Fibroblast of villous mesenchyme (primary cell): ENCODE data around the gene ATAT1. TPM values are rescaled to one million over a fixed set of nuclear protein-coding genes. Genes with fewer than 3 reads are reported as not detected.

Source experiments
- DNase-seq: peaks from one replicate; pipeline ENCODE4 v3.0.0-alpha.2; 2010; ENCODE audit warnings: low read depth
- H3K4me3 ChIP-seq: 2 replicates; pipeline ENCODE4 v1.5.1; 2011; ENCODE audit warnings: low read depth, mild to moderate bottlenecking, low read length
- total RNA-seq: library from RNA; depleted of rRNA; stranded (reverse); fragments of >200 nt; gene quantifications from 2 replicates; pipeline ENCODE4 v1.2.3, GENCODE V29; 2012
- TF ChIP-seq, protein P1 (sequence below): IDR thresholded peaks from 2 replicates; pipeline ENCODE4 v1.5.1; 2012; ENCODE audit warnings: low read depth, mild to moderate bottlenecking, low read length; ENCODE audit not compliant: insufficient read depth

ATAT1 gene
- total RNA-seq, 1 donor = 5.2 TPM

DNA sequence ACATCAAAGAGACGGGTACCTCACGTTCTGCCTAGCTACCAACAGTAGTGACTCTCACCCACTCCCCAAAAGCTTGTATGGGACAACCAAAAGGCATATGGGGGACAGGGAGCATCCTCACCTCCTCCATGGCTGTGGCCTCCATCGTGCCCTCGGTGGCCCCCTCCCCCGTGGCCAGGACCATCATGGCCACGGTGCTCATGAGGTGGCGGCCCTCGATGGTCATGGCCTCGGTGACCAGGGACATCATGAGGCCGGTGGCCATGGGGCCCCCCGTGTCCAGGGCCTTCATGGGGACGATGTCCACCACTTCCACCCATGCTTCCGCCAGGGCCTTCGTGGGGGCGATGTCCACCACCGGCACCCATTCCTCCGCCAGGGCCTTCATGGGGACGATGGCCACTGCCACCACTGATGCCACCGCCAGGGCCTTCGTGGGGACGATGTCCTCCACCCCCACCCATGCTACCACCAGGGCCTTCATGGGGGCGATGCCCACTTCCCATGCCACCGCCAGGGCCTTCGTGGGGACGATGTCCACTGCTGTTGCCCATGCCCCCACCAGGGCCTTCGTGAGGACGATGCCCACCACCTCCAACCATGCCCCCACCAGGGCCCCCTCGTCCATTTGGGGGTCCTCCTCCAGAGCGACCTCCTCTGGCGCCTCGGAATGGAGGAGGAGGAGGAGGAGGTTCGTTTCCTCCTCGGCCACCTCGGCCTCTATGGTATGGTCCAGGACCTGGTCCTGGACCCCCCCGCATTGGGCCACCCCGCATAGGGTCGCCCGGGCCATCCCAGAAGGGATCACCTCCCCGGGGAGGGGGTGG is 24.6 kb upstream of the ATAT1 start:
- H3K4me3 ChIP-seq = no peak overlapping the region
- TF ChIP-seq, protein P1, sequence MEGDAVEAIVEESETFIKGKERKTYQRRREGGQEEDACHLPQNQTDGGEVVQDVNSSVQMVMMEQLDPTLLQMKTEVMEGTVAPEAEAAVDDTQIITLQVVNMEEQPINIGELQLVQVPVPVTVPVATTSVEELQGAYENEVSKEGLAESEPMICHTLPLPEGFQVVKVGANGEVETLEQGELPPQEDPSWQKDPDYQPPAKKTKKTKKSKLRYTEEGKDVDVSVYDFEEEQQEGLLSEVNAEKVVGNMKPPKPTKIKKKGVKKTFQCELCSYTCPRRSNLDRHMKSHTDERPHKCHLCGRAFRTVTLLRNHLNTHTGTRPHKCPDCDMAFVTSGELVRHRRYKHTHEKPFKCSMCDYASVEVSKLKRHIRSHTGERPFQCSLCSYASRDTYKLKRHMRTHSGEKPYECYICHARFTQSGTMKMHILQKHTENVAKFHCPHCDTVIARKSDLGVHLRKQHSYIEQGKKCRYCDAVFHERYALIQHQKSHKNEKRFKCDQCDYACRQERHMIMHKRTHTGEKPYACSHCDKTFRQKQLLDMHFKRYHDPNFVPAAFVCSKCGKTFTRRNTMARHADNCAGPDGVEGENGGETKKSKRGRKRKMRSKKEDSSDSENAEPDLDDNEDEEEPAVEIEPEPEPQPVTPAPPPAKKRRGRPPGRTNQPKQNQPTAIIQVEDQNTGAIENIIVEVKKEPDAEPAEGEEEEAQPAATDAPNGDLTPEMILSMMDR = no peak
- no peak for DNase-seq

DNA sequence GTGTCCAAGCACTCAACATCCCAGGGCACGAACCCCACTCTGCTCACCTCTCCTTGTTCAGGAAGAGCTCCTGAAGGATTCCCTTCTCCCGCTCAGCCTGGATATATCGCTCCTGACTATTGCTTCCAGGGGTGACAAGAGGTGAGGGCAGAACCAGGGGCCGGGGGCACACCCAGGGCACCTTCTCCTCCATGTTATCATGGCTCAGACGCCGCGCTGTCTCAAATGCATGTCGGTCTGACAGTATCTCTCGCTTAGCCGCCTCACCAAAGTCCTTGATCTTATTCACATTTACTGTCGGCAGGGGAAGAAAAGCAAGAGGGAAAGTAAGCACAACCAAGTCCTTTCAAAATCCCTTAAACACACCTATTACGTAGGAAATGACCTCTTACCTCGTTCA is 22.7 kb upstream of the ATAT1 start:
- DNase-seq = no peak
- TF ChIP-seq, protein P1 = no peak
- H3K4me3 ChIP-seq = no peak overlapping the region

DNA sequence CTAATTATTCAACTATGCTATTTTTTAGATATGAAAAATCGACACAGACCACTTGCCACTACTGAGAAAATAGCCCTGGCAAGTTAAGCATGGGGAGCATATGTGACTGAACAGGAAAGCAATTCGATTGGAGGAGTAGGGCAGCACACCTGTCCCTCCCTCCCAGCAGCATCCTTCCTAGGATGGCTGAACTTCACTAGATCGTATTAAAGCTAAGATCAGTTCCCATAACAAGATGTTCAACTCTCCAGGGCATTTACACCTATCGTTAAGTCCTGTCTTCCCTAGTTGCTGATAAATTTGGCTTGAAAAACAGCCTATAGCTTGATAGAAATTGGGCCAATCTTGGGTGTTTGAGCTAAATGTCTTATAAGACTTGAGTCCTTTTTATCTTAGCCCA is 16.6 kb upstream of the ATAT1 start:
- TF ChIP-seq, protein P1 = no peak
- DNase-seq = no peak

DNA sequence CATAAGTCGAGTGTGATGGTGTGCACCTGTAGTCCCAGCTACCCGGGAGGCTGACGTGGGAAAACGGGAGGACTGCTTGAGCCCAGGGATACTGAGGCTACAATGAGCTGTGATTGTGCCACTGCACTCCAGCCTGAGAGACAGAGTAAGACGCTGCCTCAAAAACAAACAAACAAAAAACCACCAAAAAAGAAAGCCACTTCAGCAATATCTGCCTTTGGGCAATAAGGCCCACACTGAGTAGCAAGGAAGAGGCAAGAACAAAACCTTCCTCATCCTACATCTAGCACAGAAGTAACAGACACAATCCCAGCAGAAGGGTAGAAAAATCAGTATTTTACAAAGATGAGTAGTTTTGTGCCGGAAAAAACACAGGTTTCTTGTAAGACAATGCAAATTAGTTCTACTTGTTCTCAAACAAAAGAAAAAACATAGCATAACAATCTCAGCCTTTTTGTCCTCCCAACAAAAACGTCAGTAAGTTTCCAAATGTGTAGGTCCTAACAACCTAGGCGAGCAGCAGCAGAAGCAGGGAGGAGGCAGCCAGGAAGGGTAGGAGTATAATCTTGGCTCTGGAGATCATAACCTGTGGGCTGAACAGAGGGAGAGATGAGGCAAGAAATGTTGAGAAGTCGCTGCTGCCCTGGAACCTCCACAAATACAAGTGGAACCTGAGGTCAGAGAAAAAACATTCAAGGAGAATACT is 15.4 kb upstream of the ATAT1 start:
- DNase-seq = peak; percentile 35
- H3K4me3 ChIP-seq = no peak overlapping the region
- TF ChIP-seq, protein P1 = no peak

More for the DNA sequence above, 16.6 kb upstream of the ATAT1 start:
- no peak overlapping the region for H3K4me3 ChIP-seq

DNA sequence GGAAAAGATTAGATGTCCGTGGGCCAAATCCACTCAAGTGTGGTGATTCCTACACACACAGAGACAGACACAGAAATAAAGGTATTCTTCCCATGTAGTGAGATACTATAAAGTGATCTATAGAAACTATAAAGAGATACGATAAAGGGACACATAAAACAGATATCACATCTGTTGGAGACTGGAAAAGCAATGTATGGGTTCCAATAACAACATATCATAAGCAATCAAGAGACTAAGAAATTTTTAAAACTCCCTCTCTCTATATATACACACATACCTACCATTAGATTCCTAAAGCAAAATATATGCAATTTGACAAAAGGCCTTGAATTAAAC is 14.8 kb upstream of the ATAT1 start:
- H3K4me3 ChIP-seq = no peak overlapping the region
- TF ChIP-seq, protein P1 = no peak
- no peak for DNase-seq

DNA sequence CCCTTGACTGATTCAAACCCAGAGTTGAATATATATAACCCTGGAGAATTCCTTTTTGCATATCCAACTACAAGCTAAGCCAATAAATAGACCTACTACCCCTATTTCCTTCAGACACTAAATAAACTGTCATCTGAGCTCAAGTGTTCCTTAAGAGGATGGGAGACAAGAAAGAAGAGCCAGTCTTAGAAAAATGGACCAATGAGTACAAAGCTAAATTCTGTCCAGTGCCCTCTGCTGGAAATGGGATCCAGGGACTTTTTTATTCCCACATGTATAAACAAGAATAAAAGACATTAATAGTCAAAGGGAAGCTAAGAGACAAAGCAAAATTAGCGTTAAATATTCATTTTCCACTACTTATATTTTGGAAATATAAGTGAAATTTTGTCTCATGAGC is 14.5 kb upstream of the ATAT1 start:
- H3K4me3 ChIP-seq = no peak overlapping the region
- TF ChIP-seq, protein P1 = peak; percentile 42

More for the DNA sequence above, 14.5 kb upstream of the ATAT1 start:
- DNase-seq = peak; percentile 51
